ENCODE measurements around the gene ZNF432.
"Not testable (repeated sequence)": the region's sequence is repeated elsewhere in the genome, so short reads cannot be mapped to it uniquely, and the experiment has no call there.

The ZNF432 gene

DNA sequence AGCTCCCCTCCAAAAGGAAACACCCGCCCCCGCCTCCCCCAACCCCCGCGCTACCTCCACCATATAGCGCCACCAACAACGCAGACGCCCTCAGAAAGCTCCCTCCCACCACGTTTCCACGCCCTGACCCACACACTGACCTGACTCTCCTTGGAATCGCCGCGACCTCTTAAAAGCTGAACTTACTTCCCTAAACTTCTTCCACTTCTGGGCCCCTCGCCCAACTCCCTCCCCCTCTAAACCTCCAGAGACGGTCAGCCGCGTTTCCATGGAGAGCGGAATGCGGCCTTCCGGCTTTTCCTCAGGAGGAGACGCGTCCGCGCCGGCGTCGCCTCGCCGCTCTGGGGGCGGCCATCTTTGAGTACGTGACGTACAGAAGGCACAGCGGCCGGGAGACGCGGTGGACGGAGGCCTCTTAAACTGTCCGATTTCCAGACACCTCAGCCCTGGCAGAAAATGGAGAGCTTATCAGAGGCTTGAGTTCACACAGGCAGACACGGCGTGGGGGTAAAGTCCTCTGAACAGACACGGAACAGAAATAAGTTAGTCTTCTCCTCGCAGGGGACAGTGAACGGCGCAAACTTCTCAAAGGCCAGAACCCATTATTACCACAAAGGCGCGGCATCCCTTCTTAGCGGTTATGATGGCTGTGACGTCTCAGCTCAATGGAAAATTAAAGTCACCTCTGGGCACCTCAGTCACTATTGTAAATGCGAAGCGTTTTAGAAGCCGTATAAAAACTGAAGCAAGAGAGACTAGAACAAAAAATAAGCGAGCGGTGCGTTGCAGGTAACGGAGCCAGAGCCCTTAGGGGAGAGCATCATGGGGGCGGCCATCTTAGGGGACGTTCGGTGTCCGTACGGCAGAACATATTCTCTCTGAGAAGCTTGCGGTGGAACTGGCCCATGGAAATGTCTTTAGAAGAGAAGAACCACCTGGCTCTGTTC lies at the start of gene ZNF432:
Gene ZNF432, minus strand, starts transcription at position 284 of the 947 bp plus-strand sequence. CDS start 1,970 bp downstream, outside the sequence.
- no peak for DNase-seq

- not testable (repeated sequence) for DNase-seq
Observed at GRCh38 chr19:52096416-52096815, 47.8 kb upstream of the ZNF432 start.

- DNase-seq, result peak; percentile 42
Observed at GRCh38 chr19:52095172-52096014, 46.8 kb upstream of the ZNF432 start, which contains the start of gene ZNF841. ZNF841 (minus strand) TSS chr19:52095765; CDS start chr19:52084801, 10,964 bp downstream.

DNA sequence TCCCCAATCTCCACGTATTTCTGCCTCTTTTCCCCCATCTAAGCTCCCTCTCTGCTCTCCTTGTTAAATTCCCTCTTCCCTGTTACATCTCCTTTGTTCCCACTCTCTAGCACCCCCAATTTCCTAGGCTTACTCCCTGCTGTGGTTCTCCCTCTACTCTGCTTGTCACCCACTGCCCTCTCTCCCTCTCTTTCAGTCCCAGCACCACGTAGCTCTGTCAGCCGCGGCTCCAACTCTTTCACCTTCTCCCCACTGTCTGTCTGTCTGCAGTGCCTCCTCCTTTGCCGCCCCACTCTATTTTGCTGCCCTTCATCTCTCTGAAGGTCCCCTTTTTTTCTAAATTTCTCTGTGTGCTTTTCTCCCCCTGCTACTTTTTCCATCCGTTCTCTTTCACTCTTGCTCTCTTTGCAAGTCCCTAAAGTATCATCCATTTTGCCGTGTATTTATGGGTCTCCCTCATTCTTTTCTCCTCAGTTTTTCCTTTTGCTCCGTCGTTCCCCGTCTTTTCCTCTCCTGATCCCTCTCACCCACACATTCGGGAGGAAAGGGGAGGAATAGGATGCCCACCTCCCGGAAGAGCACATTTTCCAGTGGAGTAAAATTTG lies 46.0 kb upstream of the ZNF432 start:
- no peak for DNase-seq

DNA sequence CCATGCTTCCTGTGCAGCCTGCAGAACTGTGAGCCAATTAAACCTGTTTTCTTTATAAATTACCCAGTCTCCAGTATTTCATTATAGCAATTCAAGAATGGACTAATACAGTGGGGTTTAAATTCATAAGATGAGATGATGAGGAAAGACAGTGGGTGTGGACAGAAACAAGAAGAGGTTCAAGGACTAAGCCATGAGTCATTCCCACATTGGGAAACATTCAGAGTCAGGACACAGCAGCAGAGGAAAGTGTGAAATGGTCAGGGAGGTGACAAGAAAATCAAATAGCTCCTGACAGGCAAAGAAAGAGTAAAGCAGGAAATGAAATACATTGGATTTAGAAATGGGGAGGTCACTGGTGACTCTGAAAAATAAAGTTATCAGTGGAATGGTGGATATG lies 37.8 kb upstream of the ZNF432 start:
- DNase-seq, result no peak

DNA sequence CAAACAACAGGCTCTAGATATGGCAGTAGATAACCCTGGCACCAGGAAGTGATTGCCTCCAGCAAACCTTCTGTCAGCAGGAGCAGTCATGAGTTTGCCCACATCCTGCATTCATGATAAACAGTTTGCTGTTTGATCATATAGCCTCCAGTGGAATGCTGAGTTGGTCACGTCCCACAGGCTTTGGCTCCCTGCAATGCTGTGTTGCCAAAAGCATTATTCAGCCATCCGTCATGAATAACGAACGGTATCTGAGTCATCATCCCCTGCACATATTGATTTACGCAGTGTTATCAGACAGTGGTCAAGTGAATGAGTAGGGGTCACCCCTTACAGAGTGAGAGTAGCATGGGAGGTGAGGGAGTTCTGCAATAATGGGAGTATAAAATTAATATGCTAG lies 21.9 kb upstream of the ZNF432 start:
- DNase-seq, result no peak

DNA sequence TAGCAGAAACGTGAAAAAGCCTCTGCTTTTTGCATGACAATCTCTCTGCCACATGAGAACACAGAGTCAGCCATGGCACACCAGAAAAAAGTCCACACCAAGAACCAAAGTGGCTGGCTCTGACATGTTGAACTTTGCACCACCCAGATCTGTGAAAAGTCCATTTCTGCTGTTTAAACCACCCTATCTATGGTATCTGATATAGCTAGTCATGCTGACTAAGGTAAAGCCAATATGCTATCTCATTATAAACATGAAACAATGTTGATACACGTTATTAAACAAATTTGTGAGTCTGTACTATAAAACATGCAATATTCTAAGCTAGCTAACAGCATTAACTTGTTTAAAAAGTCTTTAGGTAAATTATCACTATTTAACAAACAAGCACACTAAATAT lies 21.0 kb upstream of the ZNF432 start:
- DNase-seq, result no peak

GRCh38 chr19:52066258-52066863 lies 17.7 kb upstream of the ZNF432 start:
- DNase-seq, result no peak

- no peak for DNase-seq
Observed at GRCh38 chr19:52065399-52065798, 16.8 kb upstream of the ZNF432 start.

DNA sequence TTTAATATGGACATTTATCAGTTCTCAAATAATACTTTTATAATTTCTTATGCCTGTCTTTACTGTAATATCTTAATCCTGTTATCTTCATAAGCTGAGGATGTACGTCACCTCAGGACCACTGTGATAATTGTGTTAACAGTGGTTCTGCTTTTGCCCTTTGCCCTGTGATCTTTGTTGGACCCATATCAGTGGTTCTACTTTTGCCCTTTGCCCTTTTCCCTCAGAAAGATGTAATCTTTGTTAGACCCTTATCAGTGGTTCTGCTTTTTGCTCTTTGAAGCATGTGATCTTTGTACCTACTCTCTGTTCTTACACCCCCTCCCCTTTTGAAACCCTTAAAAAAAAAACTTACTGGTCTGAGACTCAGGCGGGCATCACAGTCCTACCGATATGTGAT lies 7.8 kb upstream of the ZNF432 start:
- not testable (repeated sequence) for DNase-seq

- DNase-seq, result not testable (repeated sequence)
Observed at GRCh38 chr19:52051736-52052135, 3.1 kb upstream of the ZNF432 start.

DNA sequence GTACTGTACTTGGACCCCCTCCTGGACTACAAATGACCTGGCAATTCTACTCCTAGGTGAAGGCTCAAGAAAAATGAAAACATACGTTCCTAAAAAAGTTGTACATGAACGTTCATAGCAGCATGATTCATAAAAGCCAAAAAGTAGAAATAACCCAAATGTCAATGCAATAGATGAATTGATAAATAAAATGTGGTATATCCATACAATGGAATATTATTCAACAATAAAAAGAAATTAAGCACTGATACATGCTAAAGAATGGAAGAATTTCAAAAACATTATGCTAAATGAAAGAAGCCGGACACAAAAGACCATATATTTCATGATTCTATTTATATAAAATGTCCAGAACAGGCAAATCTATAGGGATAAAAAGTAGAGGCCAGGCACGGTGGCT lies 9.5 kb downstream of the ZNF432 start:
- DNase-seq, result no peak

DNA sequence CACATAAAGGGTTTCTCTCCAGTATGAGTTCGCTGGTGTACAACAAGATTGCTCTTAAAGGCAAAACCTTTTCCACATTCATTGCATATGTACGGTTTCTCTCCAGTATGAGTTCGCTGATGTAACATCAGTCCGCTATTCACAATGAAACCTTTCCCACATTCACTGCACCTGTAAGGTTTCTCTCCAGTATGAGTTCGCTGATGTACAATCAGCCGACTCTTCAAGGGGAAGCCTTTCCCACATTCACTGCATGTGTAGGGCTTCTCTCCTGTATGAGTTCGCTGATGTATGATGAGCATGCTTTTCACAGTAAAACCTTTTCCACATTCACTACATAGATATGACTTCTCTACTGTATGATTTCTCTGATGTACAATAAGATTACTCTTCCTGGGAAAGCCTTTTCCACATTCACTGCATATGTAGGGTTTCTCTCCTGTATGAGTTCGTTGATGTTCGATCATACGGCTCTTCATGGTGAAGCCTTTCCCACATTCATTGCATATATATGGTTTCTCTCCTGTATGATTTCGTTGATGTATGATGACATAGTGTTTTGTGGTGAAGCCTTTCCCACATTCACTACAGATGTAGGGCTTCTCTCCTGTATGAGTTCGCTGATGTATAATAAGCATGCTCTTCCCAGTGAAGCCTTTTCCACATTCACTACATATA lies 14.4 kb downstream of the ZNF432 start:
- DNase-seq, result no peak

DNA sequence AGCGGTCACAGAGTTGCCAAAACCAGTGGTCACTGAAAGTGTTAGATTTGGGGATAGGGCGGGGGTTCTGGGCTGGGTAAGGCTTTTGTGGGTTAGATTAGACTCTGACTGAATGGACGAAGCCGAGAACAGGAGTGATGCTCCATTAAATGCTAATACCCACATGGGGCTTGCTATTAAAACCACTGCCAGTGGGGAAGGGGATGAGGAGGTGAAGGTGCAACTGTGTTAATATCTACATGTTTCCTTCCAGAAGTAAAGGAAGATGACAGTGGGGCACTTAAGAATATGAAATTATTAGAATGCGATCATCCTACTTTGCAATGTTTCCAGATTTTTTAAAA lies 19.9 kb downstream of the ZNF432 start:
- no peak for DNase-seq

DNA sequence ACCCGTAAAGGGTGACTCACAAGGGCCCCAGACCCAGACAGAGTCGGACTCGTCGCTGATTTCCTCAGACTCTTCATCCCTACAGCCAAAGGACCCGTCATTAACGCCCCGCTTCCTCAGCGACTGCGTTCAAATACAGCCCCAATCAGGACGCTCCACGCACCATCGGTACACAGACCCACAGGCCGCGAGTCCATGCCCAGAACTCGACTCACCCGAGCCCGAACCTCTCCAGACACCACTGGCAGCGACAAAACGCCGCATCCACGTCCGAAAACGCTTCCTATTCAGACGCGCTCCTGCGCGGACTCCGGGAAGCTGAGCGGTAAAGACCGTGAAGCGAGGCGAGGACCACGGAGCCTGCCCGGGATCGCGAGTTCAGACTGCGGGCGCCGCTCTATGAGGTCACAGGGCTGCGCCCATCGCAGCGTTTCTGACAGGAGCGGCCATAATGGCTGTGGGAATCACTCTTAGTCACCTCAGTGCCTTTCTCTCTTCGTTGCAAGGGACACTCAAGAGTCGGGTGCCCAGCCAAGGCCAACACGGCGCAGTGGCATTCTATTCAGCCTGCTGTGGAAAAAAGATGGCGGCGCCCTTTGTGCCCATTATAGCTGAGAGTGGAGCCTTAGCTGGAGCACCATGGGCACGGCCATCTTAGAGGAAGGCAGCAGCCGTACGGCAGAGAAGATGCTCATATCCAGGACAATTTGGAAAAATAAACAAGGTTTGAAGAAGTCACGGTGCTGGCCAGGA lies 20.4 kb downstream of the ZNF432 start, which contains the start of gene ZNF614:
Gene ZNF614, minus strand, starts transcription at position 353 of the 753 bp plus-strand sequence. CDS start 2,634 bp downstream, outside the sequence.
- peak; percentile 41 for DNase-seq

- not testable (repeated sequence) for DNase-seq
Observed at GRCh38 chr19:52026255-52026990, 22.2 kb downstream of the ZNF432 start.

DNA sequence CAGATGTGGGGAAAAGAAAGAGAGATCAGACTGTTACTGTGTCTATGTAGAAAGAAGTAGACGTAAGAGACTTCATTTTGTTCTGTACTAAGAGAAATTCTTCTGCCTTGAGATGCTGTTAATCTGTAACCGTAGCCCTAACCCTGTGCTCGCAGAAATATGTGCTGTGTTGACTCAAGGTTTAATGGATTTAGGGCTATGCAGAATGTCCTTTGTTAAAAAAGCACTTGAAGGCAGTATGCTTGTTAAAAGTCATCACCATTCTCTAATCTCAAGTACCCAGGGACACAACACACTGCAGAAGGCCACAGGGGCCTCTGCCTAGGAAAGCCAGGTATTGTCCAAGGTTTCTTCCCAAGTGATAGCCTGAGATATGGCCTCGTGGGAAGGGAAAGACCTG lies 24.2 kb downstream of the ZNF432 start:
- not testable (repeated sequence) for DNase-seq

DNA sequence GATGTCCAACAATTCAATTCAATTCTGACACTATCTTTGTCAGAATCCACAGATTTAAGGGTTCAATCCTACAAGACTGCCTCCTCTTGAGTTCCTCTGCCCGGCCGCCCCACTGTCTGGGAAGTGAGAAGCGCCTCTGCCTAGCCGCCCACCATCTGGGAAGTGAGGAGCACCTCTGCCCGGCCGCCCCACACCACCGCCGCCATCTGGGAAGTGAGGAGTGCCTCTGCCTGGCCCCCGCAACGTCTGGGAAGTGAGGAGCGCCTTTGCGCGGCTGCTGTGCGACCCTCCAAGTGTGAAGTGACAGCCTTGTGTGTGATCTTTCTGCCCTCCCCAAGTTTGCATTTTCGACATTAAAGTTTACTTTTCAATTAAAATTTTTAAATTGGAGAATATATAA lies 26.4 kb downstream of the ZNF432 start:
- no peak for DNase-seq

GRCh38 chr19:52020506-52020905 lies 28.1 kb downstream of the ZNF432 start:
- DNase-seq, result no peak

- no peak for DNase-seq
Observed at GRCh38 chr19:52010674-52011073, 38.0 kb downstream of the ZNF432 start.

Measured in 8988T (cell line).